ENCODE measurements around the gene KCNQ1OT1.

DNA sequence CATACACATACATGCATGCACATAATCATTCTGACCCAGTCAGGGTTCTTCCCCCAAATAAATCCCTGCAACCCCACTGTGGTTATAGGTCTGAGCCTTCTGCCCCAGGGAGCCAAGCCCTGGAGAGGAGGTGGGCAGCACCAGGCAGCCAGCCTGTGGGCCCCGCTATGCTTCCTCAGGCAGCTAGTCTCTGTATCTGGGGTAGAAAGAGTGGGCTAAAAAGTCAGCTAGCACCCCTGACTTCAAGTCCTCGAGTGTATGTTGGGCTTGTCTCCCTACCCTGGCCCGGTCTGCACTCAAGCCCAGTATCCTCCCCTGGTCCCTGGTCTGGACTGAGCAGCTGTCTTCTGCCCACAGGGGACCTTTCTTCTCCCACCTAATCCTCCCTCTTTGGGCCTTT is 28.0 kb downstream of the KCNQ1OT1 start:
- TF ChIP-seq POLR2A (IDR thresholded peaks at IDR 0.05; ENCODE audit: low read depth, low read length) (no peak), FOS (IDR thresholded peaks at IDR 0.05; ENCODE audit: low read depth, low read length) (no peak), RFX5 (IDR thresholded peaks at IDR 0.05; ENCODE audit: low read depth, low read length) (no peak), SMC3 (IDR thresholded peaks at IDR 0.05; ENCODE audit: low read depth, low read length) (no peak), NFE2L2 (IDR thresholded peaks at IDR 0.05; ENCODE audit: low read depth, low read length) (no peak), CEBPB (IDR thresholded peaks at IDR 0.05; ENCODE audit: low read depth, low read length) (no peak)
- TF ChIP-seq, protein P1, sequence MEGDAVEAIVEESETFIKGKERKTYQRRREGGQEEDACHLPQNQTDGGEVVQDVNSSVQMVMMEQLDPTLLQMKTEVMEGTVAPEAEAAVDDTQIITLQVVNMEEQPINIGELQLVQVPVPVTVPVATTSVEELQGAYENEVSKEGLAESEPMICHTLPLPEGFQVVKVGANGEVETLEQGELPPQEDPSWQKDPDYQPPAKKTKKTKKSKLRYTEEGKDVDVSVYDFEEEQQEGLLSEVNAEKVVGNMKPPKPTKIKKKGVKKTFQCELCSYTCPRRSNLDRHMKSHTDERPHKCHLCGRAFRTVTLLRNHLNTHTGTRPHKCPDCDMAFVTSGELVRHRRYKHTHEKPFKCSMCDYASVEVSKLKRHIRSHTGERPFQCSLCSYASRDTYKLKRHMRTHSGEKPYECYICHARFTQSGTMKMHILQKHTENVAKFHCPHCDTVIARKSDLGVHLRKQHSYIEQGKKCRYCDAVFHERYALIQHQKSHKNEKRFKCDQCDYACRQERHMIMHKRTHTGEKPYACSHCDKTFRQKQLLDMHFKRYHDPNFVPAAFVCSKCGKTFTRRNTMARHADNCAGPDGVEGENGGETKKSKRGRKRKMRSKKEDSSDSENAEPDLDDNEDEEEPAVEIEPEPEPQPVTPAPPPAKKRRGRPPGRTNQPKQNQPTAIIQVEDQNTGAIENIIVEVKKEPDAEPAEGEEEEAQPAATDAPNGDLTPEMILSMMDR (conservative IDR thresholded peaks at IDR 0.05; ENCODE audit: low read depth, low read length), result no peak
